GM13976 (cell line): ENCODE data around the gene TMCO4.
A peak's percentile ranks its signal among the peaks of the same experiment; 100 is the strongest.

ENCODE experiments used
- DNase-seq: peaks from one replicate; pipeline ENCODE4 v3.0.0; 2012; ENCODE audit warnings: low spot score
- in situ Hi-C: fragments of 300-500 bp; cut with MboI; formaldehyde crosslinking; loops from one replicate; pipeline ENCODE4 v1.12.0; 2022; ENCODE audit warnings: low sequenced_read_pairs, mixed read lengths, inconsistent platforms; ENCODE audit not compliant: unreplicated experiment
- TF ChIP-seq, protein P1 (sequence below): IDR thresholded peaks from 2 replicates; pipeline ENCODE4 v1.5.1; 2012; ENCODE audit warnings: borderline replicate concordance, mild to moderate bottlenecking; ENCODE audit not compliant: insufficient read depth; ENCODE audit errors: extremely low read depth, missing control alignments, control extremely low read depth

The TMCO4 gene

DNA sequence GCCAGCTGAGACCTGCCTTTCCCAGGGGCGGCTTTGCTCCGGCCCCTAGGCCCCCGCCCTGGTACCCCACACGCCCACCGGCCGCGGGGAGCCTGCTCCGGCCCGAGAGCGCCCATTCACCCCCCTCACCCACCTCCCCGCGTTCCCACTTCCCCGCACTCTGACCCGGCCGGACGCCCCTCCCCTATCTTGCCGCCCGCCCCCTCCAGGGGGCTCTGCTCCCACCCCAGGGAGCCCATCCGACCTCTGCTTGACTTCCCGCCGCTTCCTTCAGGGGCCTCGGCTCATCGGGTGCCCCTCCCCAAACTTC, 134.6 kb downstream of the TMCO4 start:
- in situ Hi-C loops = no loop called here
- no peak for DNase-seq
- TF ChIP-seq, protein P1, sequence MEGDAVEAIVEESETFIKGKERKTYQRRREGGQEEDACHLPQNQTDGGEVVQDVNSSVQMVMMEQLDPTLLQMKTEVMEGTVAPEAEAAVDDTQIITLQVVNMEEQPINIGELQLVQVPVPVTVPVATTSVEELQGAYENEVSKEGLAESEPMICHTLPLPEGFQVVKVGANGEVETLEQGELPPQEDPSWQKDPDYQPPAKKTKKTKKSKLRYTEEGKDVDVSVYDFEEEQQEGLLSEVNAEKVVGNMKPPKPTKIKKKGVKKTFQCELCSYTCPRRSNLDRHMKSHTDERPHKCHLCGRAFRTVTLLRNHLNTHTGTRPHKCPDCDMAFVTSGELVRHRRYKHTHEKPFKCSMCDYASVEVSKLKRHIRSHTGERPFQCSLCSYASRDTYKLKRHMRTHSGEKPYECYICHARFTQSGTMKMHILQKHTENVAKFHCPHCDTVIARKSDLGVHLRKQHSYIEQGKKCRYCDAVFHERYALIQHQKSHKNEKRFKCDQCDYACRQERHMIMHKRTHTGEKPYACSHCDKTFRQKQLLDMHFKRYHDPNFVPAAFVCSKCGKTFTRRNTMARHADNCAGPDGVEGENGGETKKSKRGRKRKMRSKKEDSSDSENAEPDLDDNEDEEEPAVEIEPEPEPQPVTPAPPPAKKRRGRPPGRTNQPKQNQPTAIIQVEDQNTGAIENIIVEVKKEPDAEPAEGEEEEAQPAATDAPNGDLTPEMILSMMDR = no peak

DNA sequence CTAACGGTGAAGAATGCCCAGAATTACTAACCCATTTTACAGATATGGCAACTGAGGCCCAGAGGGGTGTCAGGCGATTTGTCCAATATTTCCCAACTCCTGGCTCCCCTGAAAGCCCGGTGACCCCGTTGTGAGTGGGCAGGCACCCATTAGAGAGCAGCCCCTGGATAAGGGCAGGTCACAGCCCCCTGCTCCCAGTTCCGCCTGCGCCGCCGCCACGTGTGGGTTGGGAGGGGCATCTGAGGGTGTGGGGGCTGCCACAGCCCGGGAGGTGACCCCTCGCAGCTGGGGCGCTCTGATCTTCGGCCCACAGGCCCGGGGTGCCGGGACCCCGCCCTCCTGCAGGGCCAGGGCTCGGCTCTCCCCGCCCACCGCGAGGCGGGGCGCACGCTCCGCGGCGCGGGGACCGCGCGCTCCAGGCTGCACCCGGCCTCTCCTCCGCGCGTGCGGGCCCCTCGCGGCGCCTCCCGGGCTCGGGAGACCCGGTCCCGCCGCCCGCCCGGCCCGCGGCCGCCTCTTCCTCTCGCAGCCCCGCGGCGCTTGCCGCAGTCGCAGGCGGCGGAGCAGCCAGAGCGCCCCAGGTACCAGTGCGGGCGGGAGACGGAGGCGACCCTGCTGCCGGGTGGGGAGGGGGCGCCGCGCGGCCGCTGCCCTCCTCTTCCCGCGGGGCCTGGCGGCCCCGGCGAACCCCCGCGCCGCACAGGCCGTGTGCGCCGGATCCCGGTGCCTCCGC, 135.1 kb downstream of the TMCO4 start, which contains the start of gene HTR6:
TSS of gene HTR6 (plus strand) at position 423 of the 733 bp plus-strand sequence. CDS start 879 bp downstream, outside the sequence.
- TF ChIP-seq, protein P1 = no peak
- in situ Hi-C loops = loop anchor here (5.0 kb wide), 1 partner anchor 38 kb away; no protein-coding TSS in a partner anchor
- peak; percentile 84 for DNase-seq

DNA sequence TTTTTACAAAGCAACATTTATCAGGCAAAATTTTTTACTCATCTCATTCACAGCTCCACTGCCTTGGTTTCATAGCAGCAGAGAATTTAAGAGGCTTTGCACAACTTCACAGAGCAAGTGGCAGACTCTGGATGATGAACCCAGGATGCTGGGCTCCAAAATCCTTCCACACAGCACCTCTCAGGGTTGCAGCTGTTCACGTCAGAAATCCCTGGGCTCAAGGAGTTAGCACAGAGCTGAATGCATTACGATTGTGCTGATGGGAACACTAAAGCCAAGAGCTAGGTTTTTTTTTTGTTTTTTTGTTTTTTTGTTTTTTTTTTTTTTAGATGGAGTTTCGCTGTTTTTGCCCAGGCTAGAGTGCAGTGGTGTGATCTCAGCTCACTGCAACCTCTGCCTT, 137.4 kb downstream of the TMCO4 start:
- TF ChIP-seq, protein P1 = no peak
- in situ Hi-C loops = loop anchor here (5.0 kb wide), 1 partner anchor 40 kb away; no protein-coding TSS in a partner anchor
- no peak for DNase-seq

DNA sequence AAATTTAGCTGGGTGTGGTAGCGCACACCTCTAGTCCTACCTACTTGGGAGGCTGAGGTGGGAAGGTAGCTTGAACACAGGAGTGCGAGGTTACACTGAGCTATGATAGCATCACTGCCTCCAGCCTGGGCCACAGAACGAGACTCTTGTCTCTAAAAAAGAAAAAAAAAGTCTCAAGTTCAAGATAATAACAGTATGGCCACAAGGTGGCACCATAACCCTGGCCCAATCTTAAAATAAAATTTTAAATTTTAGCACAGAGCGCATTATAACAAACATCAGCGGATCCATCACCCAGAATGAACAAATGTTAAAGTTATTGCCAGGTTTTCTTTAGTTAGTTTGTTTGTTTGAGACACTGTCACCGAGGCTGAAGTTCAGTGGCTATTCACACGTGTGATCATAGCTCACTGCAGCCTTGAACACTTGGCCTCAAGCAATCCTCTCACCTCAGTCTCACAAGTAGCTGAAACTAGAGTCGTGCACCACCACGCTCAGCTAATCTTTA, 137.9 kb downstream of the TMCO4 start:
- TF ChIP-seq, protein P1 = peak; percentile 45
- in situ Hi-C loops = loop anchor here (5.0 kb wide), 1 partner anchor 41 kb away; no protein-coding TSS in a partner anchor
- DNase-seq = no peak

DNA sequence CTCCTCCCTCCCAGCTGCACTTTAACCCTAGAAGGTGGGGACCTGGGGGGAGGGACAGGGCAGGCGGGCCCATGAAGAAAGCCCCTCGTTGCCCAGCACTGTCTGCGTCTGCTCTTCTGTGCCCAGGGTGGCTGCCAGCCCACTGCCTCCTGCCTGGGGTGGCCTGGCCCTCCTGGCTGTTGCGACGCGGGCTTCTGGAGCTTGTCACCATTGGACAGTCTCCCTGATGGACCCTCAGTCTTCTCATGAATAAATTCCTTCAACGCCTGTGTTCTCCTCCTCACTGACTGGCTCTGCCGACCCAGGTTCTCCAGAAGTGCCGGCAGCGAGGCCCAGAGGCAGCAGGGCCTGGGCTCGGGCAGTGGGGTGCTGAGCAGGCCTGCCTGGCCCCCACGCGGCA, 141.5 kb downstream of the TMCO4 start:
- DNase-seq = no peak
- in situ Hi-C loops = loop anchor here (10.0 kb wide), 1 partner anchor 323 kb away; no protein-coding TSS in a partner anchor
- TF ChIP-seq, protein P1 = no peak

DNA sequence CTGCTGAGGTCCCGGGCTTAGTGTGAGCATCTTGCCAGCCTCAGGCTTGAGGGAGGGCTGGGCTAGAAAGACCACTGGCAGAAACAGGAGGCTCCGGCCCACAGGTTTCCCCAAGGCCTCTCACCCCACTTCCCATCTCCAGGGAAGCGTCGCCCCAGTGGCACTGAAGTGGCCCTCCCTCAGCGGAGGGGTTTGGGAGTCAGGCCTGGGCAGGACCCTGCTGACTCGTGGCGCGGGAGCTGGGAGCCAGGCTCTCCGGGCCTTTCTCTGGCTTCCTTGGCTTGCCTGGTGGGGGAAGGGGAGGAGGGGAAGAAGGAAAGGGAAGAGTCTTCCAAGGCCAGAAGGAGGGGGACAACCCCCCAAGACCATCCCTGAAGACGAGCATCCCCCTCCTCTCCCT, 142.2 kb downstream of the TMCO4 start:
- no peak for DNase-seq
- in situ Hi-C loops = loop anchor here (10.0 kb wide), 1 partner anchor 323 kb away; no protein-coding TSS in a partner anchor
- TF ChIP-seq, protein P1 = no peak
